Measurements from ENCODE around the gene CHRNA1.

DNA sequence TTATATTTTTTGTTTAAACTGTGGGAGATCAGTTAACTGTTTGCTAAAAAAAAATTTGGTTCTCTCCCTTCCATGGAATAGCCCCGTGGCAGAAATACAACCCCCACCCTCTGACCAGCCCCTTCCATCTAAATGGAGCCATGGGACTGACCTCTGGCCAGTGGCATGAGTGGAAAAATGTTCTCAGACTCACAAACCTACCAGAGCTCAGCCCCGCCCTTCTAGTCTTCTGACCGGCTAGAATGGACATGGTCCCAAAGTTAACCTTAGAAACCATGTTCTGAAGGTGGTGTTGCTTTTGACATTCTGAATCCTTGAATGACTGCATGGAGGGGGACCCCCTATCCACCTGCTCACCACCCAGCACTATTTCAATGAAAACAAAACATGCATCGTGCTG, 1.3 kb upstream of the CHRNA1 start:
- TF ChIP-seq, protein P1, sequence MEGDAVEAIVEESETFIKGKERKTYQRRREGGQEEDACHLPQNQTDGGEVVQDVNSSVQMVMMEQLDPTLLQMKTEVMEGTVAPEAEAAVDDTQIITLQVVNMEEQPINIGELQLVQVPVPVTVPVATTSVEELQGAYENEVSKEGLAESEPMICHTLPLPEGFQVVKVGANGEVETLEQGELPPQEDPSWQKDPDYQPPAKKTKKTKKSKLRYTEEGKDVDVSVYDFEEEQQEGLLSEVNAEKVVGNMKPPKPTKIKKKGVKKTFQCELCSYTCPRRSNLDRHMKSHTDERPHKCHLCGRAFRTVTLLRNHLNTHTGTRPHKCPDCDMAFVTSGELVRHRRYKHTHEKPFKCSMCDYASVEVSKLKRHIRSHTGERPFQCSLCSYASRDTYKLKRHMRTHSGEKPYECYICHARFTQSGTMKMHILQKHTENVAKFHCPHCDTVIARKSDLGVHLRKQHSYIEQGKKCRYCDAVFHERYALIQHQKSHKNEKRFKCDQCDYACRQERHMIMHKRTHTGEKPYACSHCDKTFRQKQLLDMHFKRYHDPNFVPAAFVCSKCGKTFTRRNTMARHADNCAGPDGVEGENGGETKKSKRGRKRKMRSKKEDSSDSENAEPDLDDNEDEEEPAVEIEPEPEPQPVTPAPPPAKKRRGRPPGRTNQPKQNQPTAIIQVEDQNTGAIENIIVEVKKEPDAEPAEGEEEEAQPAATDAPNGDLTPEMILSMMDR (conservative IDR thresholded peaks at IDR 0.05; ENCODE audit: low read depth, low read length): no peak
- TF ChIP-seq EZH2 (IDR thresholded peaks at IDR 0.05; ENCODE audit: low read length, unreplicated experiment) (no peak), EZH2phosphoT487 (IDR thresholded peaks at IDR 0.05; ENCODE audit: borderline replicate concordance, low read length) (no peak)

All from PC-3 (cell line).